Fibroblast of lung (primary cell): ENCODE results near the gene PLVAP. TPM values are rescaled to one million over a fixed set of nuclear protein-coding genes. Genes with fewer than 3 reads are reported as not detected.
A peak's percentile ranks its signal among the peaks of the same experiment; 100 is the strongest.

ENCODE experiments used
- DNase-seq, 2 donors: peaks; one replicate each; pipeline versions ENCODE4 v3.0.0 to v3.0.0-alpha.2; 2010; ENCODE audit warnings: low read depth in 2 of 2
- H2AFZ ChIP-seq: 2 replicates; pipeline ENCODE4 v1.5.1; 2012; ENCODE audit warnings: low read length, control low read depth, inconsistent platforms
- H3K27ac ChIP-seq: 2 replicates; pipeline ENCODE4 v1.5.1; 2011; ENCODE audit warnings: low read length, control low read depth; ENCODE audit not compliant: insufficient read depth
- H3K27me3 ChIP-seq: 2 replicates; pipeline ENCODE4 v1.5.1; 2011; ENCODE audit warnings: mild to moderate bottlenecking, low read length; ENCODE audit not compliant: control insufficient read depth, insufficient read depth
- H3K36me3 ChIP-seq: 2 replicates; pipeline ENCODE4 v1.5.1; 2011; ENCODE audit warnings: low read length; ENCODE audit not compliant: control insufficient read depth, insufficient read depth
- H3K4me1 ChIP-seq: 2 replicates; pipeline ENCODE4 v1.5.1; 2011; ENCODE audit warnings: low read length; ENCODE audit not compliant: control insufficient read depth, insufficient read depth; ENCODE audit errors: extremely low read depth
- H3K4me2 ChIP-seq: 2 replicates; pipeline ENCODE4 v1.5.1; 2011; ENCODE audit warnings: low read length, control low read depth; ENCODE audit not compliant: insufficient read depth; ENCODE audit errors: extremely low read depth
- H3K4me3 ChIP-seq, 4 experiments: fragments of 200-600 bp in 1 of 4; sonication (generic) in 1 of 4; replicated peaks in 1 of 4; 2 replicates each; pipeline ENCODE4 v1.5.1; 2011 to 2016; ENCODE audit warnings: low read length in 4 of 4, low read depth in 3 of 4, mild to moderate bottlenecking in 3 of 4, control low read depth in 2 of 4, inconsistent platforms in 1 of 4, mixed read lengths in 1 of 4; ENCODE audit not compliant: insufficient read depth in 1 of 4; ENCODE audit errors: control extremely low read depth in 1 of 4
- H3K79me2 ChIP-seq: 2 replicates; pipeline ENCODE4 v1.5.1; 2012; ENCODE audit warnings: mild to moderate bottlenecking, low read length, inconsistent platforms; ENCODE audit not compliant: control insufficient read depth, insufficient read depth
- H3K9ac ChIP-seq: 2 replicates; pipeline ENCODE4 v1.5.1; 2011; ENCODE audit warnings: mild to moderate bottlenecking, low read length, control low read depth; ENCODE audit not compliant: insufficient read depth
- H3K9me3 ChIP-seq: 2 replicates; pipeline ENCODE4 v1.5.1; 2012; ENCODE audit warnings: low read depth, low read length; ENCODE audit not compliant: control insufficient read depth, insufficient read depth
- H4K20me1 ChIP-seq: 2 replicates; pipeline ENCODE4 v1.5.1; 2011; ENCODE audit warnings: low read length; ENCODE audit not compliant: control insufficient read depth, insufficient read depth; ENCODE audit errors: extremely low read depth
- CTCF ChIP-seq, 2 donors: IDR thresholded peaks in 1 of 2; conservative IDR thresholded peaks in 1 of 2; 1 replicate in 1 of 2; 2 replicates in 1 of 2; pipeline ENCODE4 v1.5.1; 2011 to 2012; ENCODE audit warnings: low read length in 2 of 2, control low read depth in 1 of 2, inconsistent platforms in 1 of 2, low read depth in 1 of 2, mild to moderate bottlenecking in 1 of 2
- EZH2 ChIP-seq: IDR thresholded peaks from 2 replicates; pipeline ENCODE4 v1.5.1; 2012; ENCODE audit warnings: low read length, control low read depth, mild to moderate bottlenecking; ENCODE audit errors: missing control alignments
- polyA plus RNA-seq, 2 donors: library from polyadenylated mRNA; depleted of rRNA in 1 of 2; stranded (reverse) in 1 of 2; unstranded in 1 of 2; fragments of >200 nt; gene quantifications; 2 replicates each; pipeline ENCODE4 v1.2.1, GENCODE V29; 2011 to 2012; ENCODE audit warnings: missing spikeins in 1 of 2
- total RNA-seq: library from RNA; depleted of rRNA; stranded (reverse); fragments of >200 nt; gene quantifications from 2 replicates; pipeline ENCODE4 v1.2.1, GENCODE V29; 2014

The PLVAP gene
- total and polyA plus RNA-seq, 2 donors (not counting 1 experiment from before 2014, with no cell fraction given), result not detected

- no peaks in the 10 kb centered on the region for H4K20me1 ChIP-seq
- no peak overlapping the region for H3K4me2 ChIP-seq
- TF ChIP-seq EZH2 (no peak), CTCF (conservative IDR thresholded peaks at IDR 0.05 in 1 of 2, IDR thresholded peaks at IDR 0.05 in 1 of 2; ENCODE audit: low read depth in 1 of 2, low read length in 2 of 2) (peak; percentile 32 to 65)
- peaks cover 3% of the 10 kb centered on the region for H3K27me3 ChIP-seq
- H3K9ac ChIP-seq, result no peak overlapping the region
- no peak overlapping the region for H3K4me3 ChIP-seq
- no peaks in the 10 kb centered on the region for H3K36me3 ChIP-seq
- H3K9me3 ChIP-seq, result no peaks in the 10 kb centered on the region
- H3K27ac ChIP-seq, result no peak overlapping the region
- DNase-seq, result peak; percentile 27 to 52
- H2AFZ ChIP-seq, result no peak overlapping the region
- H3K4me1 ChIP-seq, result peaks cover 2% of the 10 kb centered on the region
- no peaks in the 10 kb centered on the region for H3K79me2 ChIP-seq
These were observed 17.8 kb upstream of the PLVAP start for GRCh38 chr19:17394891-17395415.

GRCh38 chr19:17393914-17394313 lies 16.8 kb upstream of the PLVAP start, which contains the start of gene CCDC194:
Gene CCDC194 (minus strand): TSS chr19:17394196. CDS start chr19:17394158, 38 bp downstream.
- no peak within 1 kb of the TSS for H3K9ac ChIP-seq
- peaks cover 3% of the 10 kb centered on the region for H3K27me3 ChIP-seq
- no peaks in the 10 kb centered on the region for H4K20me1 ChIP-seq
- no peak for TF ChIP-seq EZH2
- no peaks in the 10 kb centered on the region for H3K36me3 ChIP-seq
- H3K27ac ChIP-seq, result no peak within 1 kb of the TSS
- DNase-seq, result no peak
- H3K9me3 ChIP-seq, result no peaks in the 10 kb centered on the region
- H3K4me2 ChIP-seq, result no peak within 1 kb of the TSS
- no peak within 1 kb of the TSS for H3K4me3 ChIP-seq
- H2AFZ ChIP-seq, result no peak within 1 kb of the TSS
- peaks cover 2% of the 10 kb centered on the region for H3K4me1 ChIP-seq
- H3K79me2 ChIP-seq, result no peaks in the 10 kb centered on the region

GRCh38 chr19:17393002-17393401 lies 15.9 kb upstream of the PLVAP start:
- TF ChIP-seq CTCF (conservative IDR thresholded peaks at IDR 0.05 in 1 of 2, IDR thresholded peaks at IDR 0.05 in 1 of 2; ENCODE audit: low read depth in 1 of 2, low read length in 2 of 2) (no peak), EZH2 (no peak)
- Histone ChIP-seq H3K27me3 (peaks cover 3% of the 10 kb centered on the region), H3K27ac (no peak overlapping the region), H3K79me2 (no peaks in the 10 kb centered on the region), H3K4me2 (no peak overlapping the region), H3K36me3 (no peaks in the 10 kb centered on the region), H3K4me3 (no peak overlapping the region), H3K9me3 (no peaks in the 10 kb centered on the region), H3K4me1 (peaks cover 2% of the 10 kb centered on the region), H2AFZ (no peak overlapping the region), H4K20me1 (no peaks in the 10 kb centered on the region), H3K9ac (no peak overlapping the region)
- no peak for DNase-seq
